HG03097 (cell line): Measurements from ENCODE around the gene WASF2.
A peak's percentile ranks its signal among the peaks of the same experiment; 100 is the strongest.
"Not testable (repeated sequence)": the region's sequence is repeated elsewhere in the genome, so short reads cannot be mapped to it uniquely, and the experiment has no call there.

Experiments used
- ATAC-seq: cut with Tn5 transposase; IDR thresholded peaks from one replicate; pipeline ENCODE4 v1.9.1; 2021; ENCODE audit not compliant: unreplicated experiment, low FRiP score

WASF2 gene

GRCh38 chr1:27400082-27400962 lies 89.6 kb downstream of the WASF2 start:
- no peak for ATAC-seq

GRCh38 chr1:27399251-27400025 lies 90.5 kb downstream of the WASF2 start:
- no peak for ATAC-seq

DNA sequence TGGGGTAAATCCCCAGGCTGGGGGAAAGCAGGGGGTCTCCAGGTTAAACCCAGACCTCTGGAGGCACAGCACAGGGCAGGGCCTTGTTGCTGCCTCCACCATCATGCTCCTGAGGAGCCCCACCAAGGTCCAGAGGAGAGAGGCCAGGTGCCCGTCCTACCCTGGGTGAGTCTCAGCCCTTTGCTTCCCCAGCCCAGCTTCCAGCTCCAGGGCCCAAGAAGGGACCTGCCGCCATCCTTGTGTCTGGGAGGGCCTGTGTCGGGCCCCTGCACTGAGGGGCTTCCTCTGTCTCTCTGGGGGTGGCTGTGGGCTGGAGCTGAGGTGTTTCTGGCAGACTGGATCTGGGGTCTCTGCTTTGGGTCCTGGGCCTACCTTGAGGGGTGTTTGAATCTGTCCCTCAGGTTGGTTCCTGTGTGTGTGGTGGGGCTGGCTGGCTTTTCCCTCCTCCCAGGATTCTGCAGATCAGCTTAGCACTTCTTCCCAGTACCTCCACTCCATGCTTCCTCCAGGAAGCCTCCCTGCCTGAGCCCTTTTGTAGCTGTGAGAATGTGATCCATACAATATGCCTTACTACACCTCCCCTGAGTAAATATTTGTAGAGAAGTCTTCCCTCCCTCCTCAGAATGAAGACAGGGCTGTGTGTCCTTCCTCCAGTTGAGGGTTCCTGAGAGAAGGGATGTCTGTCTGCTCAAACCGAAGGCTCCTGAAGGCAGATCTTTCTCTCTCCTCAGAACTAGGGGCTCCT lies 91.4 kb downstream of the WASF2 start:
- no peak for ATAC-seq

GRCh38 chr1:27397749-27398148 lies 92.2 kb downstream of the WASF2 start:
- ATAC-seq, result no peak

DNA sequence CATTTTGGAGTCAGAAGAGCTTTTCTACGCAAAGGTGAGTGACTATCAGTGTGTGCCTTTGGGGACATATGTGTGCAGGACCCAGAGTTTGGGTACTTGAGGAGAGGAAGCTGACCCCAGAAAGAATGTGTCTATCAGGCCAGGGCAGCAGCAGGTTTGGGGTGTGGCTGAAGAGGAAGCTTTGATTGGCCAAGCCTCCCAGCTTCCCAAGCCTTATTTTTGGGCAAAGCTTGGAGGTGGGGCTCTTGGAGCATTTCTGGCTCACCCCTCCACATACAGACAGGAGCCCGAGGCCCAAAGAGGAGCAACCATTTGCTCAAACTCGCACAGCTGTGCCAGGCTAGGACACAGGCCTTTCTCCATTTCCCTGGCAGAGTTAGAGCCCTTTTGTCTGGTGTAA lies 92.9 kb downstream of the WASF2 start:
- no peak for ATAC-seq

GRCh38 chr1:27395441-27396195 lies 94.3 kb downstream of the WASF2 start:
- peak; percentile 39 for ATAC-seq

DNA sequence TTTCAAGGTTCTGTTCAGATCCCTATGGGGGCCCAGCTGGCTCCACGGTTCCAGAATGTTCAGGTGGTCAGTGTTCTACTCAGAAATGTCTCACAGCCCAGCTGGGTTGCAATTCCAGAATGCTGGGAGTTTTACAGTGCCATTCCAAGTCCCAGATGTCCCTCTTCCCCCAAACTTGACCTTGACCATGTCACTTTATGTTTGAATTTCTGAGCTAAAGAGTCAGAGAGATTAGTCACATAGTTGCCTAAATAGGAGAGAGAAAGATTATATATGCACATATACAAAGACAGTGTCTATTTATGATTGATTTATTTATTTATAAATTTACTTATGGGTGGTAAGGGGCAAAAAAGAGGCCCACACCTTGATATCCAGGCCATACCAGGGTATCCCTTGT lies 95.0 kb downstream of the WASF2 start:
- ATAC-seq, result no peak

GRCh38 chr1:27394282-27394658 lies 95.7 kb downstream of the WASF2 start:
- ATAC-seq, result no peak

GRCh38 chr1:27393641-27394281 lies 96.2 kb downstream of the WASF2 start:
- no peak for ATAC-seq

- no peak for ATAC-seq
Observed at GRCh38 chr1:27392778-27393635, 97.0 kb downstream of the WASF2 start.

GRCh38 chr1:27392096-27392777 lies 97.7 kb downstream of the WASF2 start, which contains the start of gene GPR3:
TSS of gene GPR3 (plus strand) at chr1:27392622. CDS start at chr1:27393799, 1,177 bp downstream.
- peak; percentile 57 for ATAC-seq

- ATAC-seq, result no peak
Observed at GRCh38 chr1:27391511-27392095, 98.4 kb downstream of the WASF2 start.

DNA sequence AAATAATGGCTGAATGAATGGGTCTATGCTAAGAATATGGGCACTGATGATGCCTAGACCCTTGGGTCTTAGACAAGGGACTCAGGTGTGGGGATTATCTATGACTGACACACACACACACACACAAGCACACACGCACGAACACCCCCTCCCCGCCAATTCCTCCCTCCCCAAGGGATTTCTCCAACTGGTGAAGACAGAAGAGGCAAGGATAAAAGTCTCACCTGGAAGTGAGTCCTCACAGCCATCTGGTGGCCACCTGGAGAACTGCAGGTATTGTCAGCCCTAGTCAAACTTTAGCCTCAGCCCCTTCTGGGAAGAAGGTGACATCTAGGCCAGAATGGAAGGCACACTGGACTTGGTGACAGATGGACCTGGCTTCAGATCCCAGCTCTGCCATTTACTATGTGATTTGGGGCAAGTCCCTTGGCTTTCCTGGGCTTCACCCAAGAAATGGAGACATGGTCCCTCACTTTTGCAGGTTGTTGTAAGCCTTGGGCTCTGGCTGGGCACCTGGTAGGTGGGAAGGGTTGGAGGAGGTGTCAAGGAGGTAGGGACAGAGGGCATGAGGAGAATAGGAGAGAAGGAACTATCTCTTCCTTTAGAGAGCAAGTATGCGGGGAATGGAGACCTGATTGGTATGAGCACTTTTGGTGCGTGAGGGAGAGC lies 101.5 kb downstream of the WASF2 start:
- no peak for ATAC-seq

DNA sequence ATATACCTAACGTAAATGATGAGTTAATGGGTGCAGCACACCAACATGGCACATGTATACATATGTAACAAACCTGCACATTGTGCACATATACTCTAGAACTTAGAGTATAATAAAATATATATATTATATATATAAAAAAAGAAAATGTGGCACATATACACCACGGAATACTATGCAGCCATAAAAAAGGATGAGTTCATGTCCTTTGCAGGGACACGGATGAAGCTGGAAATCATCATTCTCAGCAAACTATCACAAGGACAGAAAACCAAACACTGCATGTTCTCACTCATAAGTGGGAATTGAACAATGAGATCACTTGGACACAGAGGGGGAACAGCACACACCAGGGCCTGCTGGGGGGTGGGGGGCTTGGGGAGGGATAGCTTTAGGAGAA lies 105.2 kb downstream of the WASF2 start:
- ATAC-seq, result not testable (repeated sequence)

GRCh38 chr1:27383661-27384060 lies 106.3 kb downstream of the WASF2 start:
- no peak for ATAC-seq

DNA sequence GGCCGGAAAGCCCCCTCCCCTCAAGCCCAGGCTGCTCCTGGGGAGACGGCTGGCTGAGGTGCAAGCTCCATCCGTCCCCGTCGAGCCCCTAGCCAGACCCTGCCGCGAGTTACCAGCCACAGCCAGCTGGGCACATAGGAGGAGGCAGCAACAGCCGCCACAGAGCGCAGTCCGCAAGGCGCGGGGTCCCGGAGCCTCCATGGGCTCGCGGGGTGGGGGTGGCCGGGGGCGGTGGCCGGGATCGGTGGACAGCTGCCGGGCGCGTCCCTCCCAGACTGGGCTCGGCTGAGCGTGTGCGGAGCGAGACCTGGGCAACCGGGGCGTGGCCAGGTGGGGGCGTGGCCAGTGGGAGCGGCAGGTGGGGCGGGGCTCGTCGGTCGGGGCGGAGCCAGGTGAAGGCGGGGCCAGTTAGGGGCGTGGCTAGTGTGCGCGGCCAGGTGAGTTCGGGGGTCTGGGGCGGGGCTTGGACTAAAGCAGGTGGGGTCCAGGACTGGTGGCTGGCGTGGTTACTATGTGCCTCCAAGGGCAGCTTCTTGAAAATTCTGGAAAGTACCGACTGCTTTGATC lies 106.8 kb downstream of the WASF2 start, which contains the start of gene CD164L2:
TSS of gene CD164L2 (minus strand) at position 295 of the 567 bp plus-strand sequence. CDS start at position 201, 94 bp downstream.
- no peak for ATAC-seq
